ENCODE measurements around the gene PGLYRP4. TPM values are rescaled to one million over a fixed set of nuclear protein-coding genes. Genes with fewer than 3 reads are reported as not detected.

The PGLYRP4 gene
- total and polyA plus RNA-seq, 2 experiments from 2014 or later: not detected

DNA sequence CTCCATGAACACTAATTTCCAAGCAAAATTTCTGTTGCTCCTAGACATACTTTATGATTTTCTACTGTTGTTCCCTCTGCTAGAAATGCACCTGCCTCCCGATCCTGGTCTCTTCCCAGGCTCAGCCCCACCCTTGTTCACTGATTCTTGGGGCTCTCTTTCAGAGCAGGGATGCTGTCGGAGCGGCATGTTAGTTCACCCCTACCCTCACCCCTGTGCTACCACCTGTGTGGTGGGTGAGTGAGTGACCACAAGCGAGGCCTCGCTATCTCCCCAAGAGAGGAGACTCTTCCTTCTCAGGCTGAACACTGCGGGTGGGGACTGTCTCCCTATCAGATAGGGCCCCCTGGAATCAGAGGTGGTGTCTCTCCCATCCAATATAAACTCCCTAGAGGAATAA lies 47.1 kb upstream of the PGLYRP4 start:
- H3K27ac ChIP-seq: no peak overlapping the region
- H3K9me3 ChIP-seq (ENCODE audit: low read depth): no peaks in the 10 kb centered on the region
- peaks cover 23% of the 10 kb centered on the region for H3K27me3 ChIP-seq (replicated peaks; ENCODE audit: insufficient read depth)
- no peaks in the 10 kb centered on the region for H3K79me2 ChIP-seq (ENCODE audit: insufficient read depth)
- in situ Hi-C loops (cut with MboI): no loop called here
- no peaks in the 10 kb centered on the region for H4K20me1 ChIP-seq (ENCODE audit: insufficient read depth)
- 56 to 67% methylated on average over 6 of the region's 6 CpGs for WGBS, 2 experiments (ENCODE audit: low coverage in 1 of 2, low lambda C conversion rate in 2 of 2, missing lambda C conversion rate in 2 of 2)
- no peaks in the 10 kb centered on the region for H3K9me2 ChIP-seq (ENCODE audit: insufficient read depth)
- TF ChIP-seq EZH2phosphoT487 (IDR thresholded peaks at IDR 0.05; ENCODE audit: insufficient read depth, low read depth) (no peak), EZH2 (IDR thresholded peaks at IDR 0.05; ENCODE audit: insufficient read depth, poor library complexity, severe bottlenecking) (no peak)
- H3K4me3 ChIP-seq: no peak overlapping the region
- H3K4me1 ChIP-seq (ENCODE audit: insufficient read depth): no peaks in the 10 kb centered on the region
- H3K9ac ChIP-seq: no peak overlapping the region
- no peaks in the 10 kb centered on the region for H3K36me3 ChIP-seq (ENCODE audit: low read depth)
- H3K4me2 ChIP-seq (ENCODE audit: unreplicated experiment): no peak overlapping the region
- DNase-seq: no peak
- no peak overlapping the region for H2AFZ ChIP-seq
- no peaks in the 10 kb centered on the region for H3F3A ChIP-seq (ENCODE audit: insufficient read depth)

DNA sequence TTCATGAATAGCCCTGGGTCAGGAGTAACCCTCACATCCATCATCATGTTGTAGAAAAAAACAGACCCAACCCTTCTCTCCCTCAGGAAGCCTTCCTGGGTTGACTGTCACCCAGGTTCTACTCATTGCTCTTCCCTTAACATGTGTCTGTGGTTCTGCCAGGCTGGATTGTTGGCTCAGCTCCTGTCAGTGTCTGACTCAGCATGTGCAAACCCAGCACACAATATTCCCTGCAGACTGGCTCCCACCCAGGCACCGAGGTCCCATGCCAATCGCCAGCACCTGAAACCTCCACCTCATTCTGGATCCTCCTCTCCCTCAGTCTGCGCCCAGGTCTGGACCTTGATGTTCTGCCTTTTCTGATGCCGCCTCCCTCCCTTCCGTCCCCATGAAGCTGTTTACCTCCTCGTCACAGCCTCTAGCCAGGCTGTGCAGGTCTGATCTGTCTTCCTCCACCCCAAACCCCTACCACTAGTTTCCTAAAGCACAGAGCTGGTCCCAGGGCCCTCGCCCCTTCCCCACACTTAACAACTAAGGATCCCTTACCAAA lies 46.6 kb upstream of the PGLYRP4 start:
- no peaks in the 10 kb centered on the region for H3K9me3 ChIP-seq (ENCODE audit: low read depth)
- H4K20me1 ChIP-seq (ENCODE audit: insufficient read depth): no peaks in the 10 kb centered on the region
- H3K4me3 ChIP-seq: no peak overlapping the region
- no peak overlapping the region for H2AFZ ChIP-seq
- DNase-seq: peak; percentile 37
- TF ChIP-seq EZH2phosphoT487 (IDR thresholded peaks at IDR 0.05; ENCODE audit: insufficient read depth, low read depth): no peak
- TF ChIP-seq EZH2 (IDR thresholded peaks at IDR 0.05; ENCODE audit: insufficient read depth, poor library complexity, severe bottlenecking): no peak
- no peak overlapping the region for H3K27ac ChIP-seq
- in situ Hi-C loops (cut with MboI): no loop called here
- peaks cover 23% of the 10 kb centered on the region for H3K27me3 ChIP-seq (replicated peaks; ENCODE audit: insufficient read depth)
- H3K4me2 ChIP-seq (ENCODE audit: unreplicated experiment): no peak overlapping the region
- no peaks in the 10 kb centered on the region for H3F3A ChIP-seq (ENCODE audit: insufficient read depth)
- H3K9me2 ChIP-seq (ENCODE audit: insufficient read depth): no peaks in the 10 kb centered on the region
- no peaks in the 10 kb centered on the region for H3K36me3 ChIP-seq (ENCODE audit: low read depth)
- no peak overlapping the region for H3K9ac ChIP-seq
- H3K4me1 ChIP-seq (ENCODE audit: insufficient read depth): no peaks in the 10 kb centered on the region
- no peaks in the 10 kb centered on the region for H3K79me2 ChIP-seq (ENCODE audit: insufficient read depth)
- WGBS, 2 experiments (ENCODE audit: low coverage in 1 of 2, low lambda C conversion rate in 2 of 2, missing lambda C conversion rate in 2 of 2): 55 to 67% methylated on average over 7 of the region's 7 CpGs

DNA sequence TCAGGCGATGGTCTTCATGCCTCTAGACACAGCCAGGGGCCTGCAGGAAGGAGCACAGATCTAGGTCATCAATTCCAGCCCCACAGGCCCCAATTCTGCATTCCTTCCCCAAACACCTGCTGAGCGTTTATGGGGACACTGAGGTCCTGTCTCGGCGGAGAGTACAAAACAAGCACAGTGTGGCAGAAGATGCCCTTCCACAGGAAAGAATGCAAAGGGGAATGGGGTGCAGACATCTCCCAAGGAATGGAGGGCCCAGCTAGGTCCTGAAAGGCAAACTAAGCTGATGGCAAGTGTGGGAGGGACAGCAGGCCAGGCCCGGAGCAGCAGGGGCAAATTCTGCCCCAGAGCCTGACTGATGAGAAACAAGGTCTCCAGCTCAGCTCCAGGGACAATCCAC lies 45.8 kb upstream of the PGLYRP4 start:
- peaks cover 24% of the 10 kb centered on the region for H3K27me3 ChIP-seq (replicated peaks; ENCODE audit: insufficient read depth)
- no peaks in the 10 kb centered on the region for H4K20me1 ChIP-seq (ENCODE audit: insufficient read depth)
- no peak overlapping the region for H3K4me3 ChIP-seq
- in situ Hi-C loops (cut with MboI): no loop called here
- no peak overlapping the region for H2AFZ ChIP-seq
- H3K27ac ChIP-seq: no peak overlapping the region
- DNase-seq: no peak
- H3K9ac ChIP-seq: no peak overlapping the region
- H3F3A ChIP-seq (ENCODE audit: insufficient read depth): no peaks in the 10 kb centered on the region
- WGBS, 2 experiments (ENCODE audit: low coverage in 1 of 2, low lambda C conversion rate in 2 of 2, missing lambda C conversion rate in 2 of 2): 55 to 56% methylated on average over 5 of the region's 5 CpGs
- H3K4me1 ChIP-seq (ENCODE audit: insufficient read depth): no peaks in the 10 kb centered on the region
- H3K9me3 ChIP-seq (ENCODE audit: low read depth): no peaks in the 10 kb centered on the region
- TF ChIP-seq EZH2phosphoT487 (IDR thresholded peaks at IDR 0.05; ENCODE audit: insufficient read depth, low read depth) (no peak), EZH2 (IDR thresholded peaks at IDR 0.05; ENCODE audit: insufficient read depth, poor library complexity, severe bottlenecking) (no peak)
- no peaks in the 10 kb centered on the region for H3K36me3 ChIP-seq (ENCODE audit: low read depth)
- H3K9me2 ChIP-seq (ENCODE audit: insufficient read depth): no peaks in the 10 kb centered on the region
- H3K4me2 ChIP-seq (ENCODE audit: unreplicated experiment): no peak overlapping the region
- no peaks in the 10 kb centered on the region for H3K79me2 ChIP-seq (ENCODE audit: insufficient read depth)

DNA sequence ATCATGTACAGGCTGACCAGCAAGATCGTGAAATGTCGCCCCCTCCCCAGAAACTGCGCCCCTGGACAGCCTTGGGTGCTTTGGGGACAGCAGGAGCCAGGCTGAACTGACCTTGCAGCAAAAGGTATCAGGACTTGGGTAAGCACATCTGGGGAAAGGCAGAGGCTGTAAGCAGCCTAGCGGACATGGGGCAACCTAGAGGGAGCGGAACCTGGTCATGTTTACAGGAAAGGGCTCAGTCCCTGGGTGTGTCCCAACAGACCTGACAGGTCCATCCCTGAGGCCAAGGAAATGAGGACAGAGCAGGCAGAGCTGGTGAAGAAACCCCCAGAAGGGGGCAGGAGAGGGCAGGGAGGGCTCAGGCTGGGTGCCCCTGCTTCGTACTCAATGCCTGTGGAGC lies 45.3 kb upstream of the PGLYRP4 start:
- Histone ChIP-seq H3K4me1 (ENCODE audit: insufficient read depth) (no peaks in the 10 kb centered on the region), H3K4me3 (no peak overlapping the region), H4K20me1 (ENCODE audit: insufficient read depth) (no peaks in the 10 kb centered on the region), H3K27ac (no peak overlapping the region), H3K4me2 (ENCODE audit: unreplicated experiment) (no peak overlapping the region), H3K79me2 (ENCODE audit: insufficient read depth) (no peaks in the 10 kb centered on the region), H3F3A (ENCODE audit: insufficient read depth) (no peaks in the 10 kb centered on the region), H3K9ac (no peak overlapping the region), H3K9me3 (ENCODE audit: low read depth) (no peaks in the 10 kb centered on the region), H3K27me3 (replicated peaks; ENCODE audit: insufficient read depth) (peaks cover 24% of the 10 kb centered on the region), H3K36me3 (ENCODE audit: low read depth) (no peaks in the 10 kb centered on the region), H3K9me2 (ENCODE audit: insufficient read depth) (no peaks in the 10 kb centered on the region), H2AFZ (no peak overlapping the region)
- 59 to 65% methylated on average over 6 of the region's 6 CpGs for WGBS, 2 experiments (ENCODE audit: low coverage in 1 of 2, low lambda C conversion rate in 2 of 2, missing lambda C conversion rate in 2 of 2)
- TF ChIP-seq EZH2 (IDR thresholded peaks at IDR 0.05; ENCODE audit: insufficient read depth, poor library complexity, severe bottlenecking) (no peak), EZH2phosphoT487 (IDR thresholded peaks at IDR 0.05; ENCODE audit: insufficient read depth, low read depth) (no peak)
- no peak for DNase-seq
- in situ Hi-C loops (cut with MboI): no loop called here

DNA sequence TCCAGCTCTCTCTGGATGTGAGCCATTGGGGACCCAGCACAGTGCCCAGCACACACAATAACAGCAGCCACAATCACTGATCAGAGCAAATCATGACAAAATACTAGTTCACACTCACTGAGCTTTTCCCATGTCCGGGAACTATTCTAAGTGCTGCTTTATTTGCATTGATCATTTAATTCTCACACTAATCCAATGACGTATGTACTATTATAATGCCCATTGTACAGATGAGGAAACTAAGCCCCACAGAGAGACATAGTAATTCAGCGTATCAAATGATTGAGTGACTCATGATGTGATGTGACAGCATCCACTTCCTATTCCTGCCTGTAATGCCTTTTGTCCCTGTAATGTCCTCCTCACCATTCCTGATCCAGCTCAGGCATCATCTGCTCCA lies 44.2 kb upstream of the PGLYRP4 start:
- WGBS, 2 experiments (ENCODE audit: low coverage in 1 of 2, low lambda C conversion rate in 2 of 2, missing lambda C conversion rate in 2 of 2): 61 to 65% methylated on average over 3 of the region's 3 CpGs
- in situ Hi-C loops (cut with MboI): no loop called here
- TF ChIP-seq EZH2 (IDR thresholded peaks at IDR 0.05; ENCODE audit: insufficient read depth, poor library complexity, severe bottlenecking) (no peak), EZH2phosphoT487 (IDR thresholded peaks at IDR 0.05; ENCODE audit: insufficient read depth, low read depth) (no peak)

More for the DNA sequence above, 44.2 kb upstream of the PGLYRP4 start:
- Histone ChIP-seq H3K79me2 (ENCODE audit: insufficient read depth) (no peaks in the 10 kb centered on the region), H4K20me1 (ENCODE audit: insufficient read depth) (no peaks in the 10 kb centered on the region), H3K9me3 (ENCODE audit: low read depth) (no peaks in the 10 kb centered on the region), H2AFZ (no peak overlapping the region), H3K4me1 (ENCODE audit: insufficient read depth) (no peaks in the 10 kb centered on the region), H3K27ac (no peak overlapping the region), H3K4me3 (no peak overlapping the region), H3K4me2 (ENCODE audit: unreplicated experiment) (no peak overlapping the region), H3K36me3 (ENCODE audit: low read depth) (no peaks in the 10 kb centered on the region), H3K27me3 (replicated peaks; ENCODE audit: insufficient read depth) (peaks cover 24% of the 10 kb centered on the region), H3K9ac (no peak overlapping the region), H3F3A (ENCODE audit: insufficient read depth) (no peaks in the 10 kb centered on the region), H3K9me2 (ENCODE audit: insufficient read depth) (no peaks in the 10 kb centered on the region)
- DNase-seq: no peak
